IMR-90 (cell line): ENCODE measurements around the gene ILF2. TPM values are rescaled to one million over a fixed set of nuclear protein-coding genes. Genes with fewer than 3 reads are reported as not detected.
A peak's percentile ranks its signal among the peaks of the same experiment; 100 is the strongest.

Experiments used
- ATAC-seq: fragments of 200-7000 bp; cut with Tn5 transposase; 2 replicates; pipeline ENCODE4 v1.9.1; 2020; ENCODE audit warnings: low read depth, mild to moderate bottlenecking, moderate library complexity
- BruUV-seq: library from RNA; stranded (reverse); fragments of 400-500 nt; replicated peaks from 2 replicates; lab custom pipeline; 2021; lab: Mats Ljungman, UMichigan
- CTCF ChIA-PET: fragments of 300-600 bp; formaldehyde crosslinking; extraction: SDS; loops from one replicate; lab custom pipeline; 2021; ENCODE audit warnings: antibody characterized with exemption; lab: Yijun Ruan, JAX
- POLR2A ChIA-PET: fragments of 300-600 bp; sonication (Branson Sonifier 250); formaldehyde crosslinking; loops from one replicate; lab custom pipeline; 2022; ENCODE audit warnings: antibody characterized with exemption; ENCODE audit not compliant: unreplicated experiment; lab: Charles Lee
- DNase-seq: peaks from one replicate; pipeline ENCODE4 v3.0.0; 2013
- H2AFZ ChIP-seq: replicated peaks from 2 replicates; pipeline ENCODE3; 2013; ENCODE audit warnings: low read length, mild to moderate bottlenecking; ENCODE audit not compliant: poor library complexity
- H2AK5ac ChIP-seq: 2 replicates; pipeline ENCODE4 v1.6.1; 2013; ENCODE audit warnings: low read depth, low read length, inconsistent platforms
- H2AK9ac ChIP-seq: replicated peaks from 2 replicates; pipeline ENCODE3; 2013; ENCODE audit warnings: mild to moderate bottlenecking, low read depth, low read length, moderate library complexity; ENCODE audit not compliant: poor library complexity
- H2BK120ac ChIP-seq: 2 replicates; pipeline ENCODE4 v1.6.1; 2013; ENCODE audit warnings: low read depth, low read length, inconsistent platforms
- H2BK15ac ChIP-seq: 3 replicates; pipeline ENCODE4 v1.6.1; 2013; ENCODE audit warnings: low read depth, low read length, inconsistent platforms
- H2BK20ac ChIP-seq: 2 replicates; pipeline ENCODE4 v1.6.1; 2013; ENCODE audit warnings: low read depth, mild to moderate bottlenecking, inconsistent platforms, low read length, moderate library complexity
- H2BK5ac ChIP-seq: 2 replicates; pipeline ENCODE4 v1.6.1; 2013; ENCODE audit warnings: mild to moderate bottlenecking, low read depth, low read length, inconsistent platforms; ENCODE audit not compliant: poor library complexity, severe bottlenecking
- H3K14ac ChIP-seq: replicated peaks from 2 replicates; pipeline ENCODE4 v1.6.1; 2013; ENCODE audit warnings: low read depth, low read length, inconsistent platforms
- H3K18ac ChIP-seq: 2 replicates; pipeline ENCODE4 v1.6.1; 2013; ENCODE audit warnings: low read depth, low read length, control low read depth
- H3K23ac ChIP-seq: 2 replicates; pipeline ENCODE4 v1.6.1; 2013; ENCODE audit warnings: low read depth, low read length, inconsistent platforms
- H3K27ac ChIP-seq: 2 replicates; pipeline ENCODE4 v1.5.1; 2013; ENCODE audit warnings: mild to moderate bottlenecking, control low read depth, low read length; ENCODE audit not compliant: insufficient read depth
- H3K27me3 ChIP-seq: 2 replicates; pipeline ENCODE4 v1.6.1; 2013; ENCODE audit warnings: low read length; ENCODE audit not compliant: control insufficient read depth, insufficient read depth
- H3K36me3 ChIP-seq: 2 replicates; pipeline ENCODE4 v1.6.1; 2013; ENCODE audit warnings: low read length, mixed read lengths; ENCODE audit not compliant: control insufficient read depth, insufficient read depth
- H3K4ac ChIP-seq: 2 replicates; pipeline ENCODE4 v1.6.1; 2013; ENCODE audit warnings: low read depth, low read length, inconsistent platforms
- H3K4me1 ChIP-seq: 2 replicates; pipeline ENCODE4 v1.6.1; 2013; ENCODE audit warnings: low read length, mixed read lengths; ENCODE audit not compliant: control insufficient read depth, insufficient read depth
- H3K4me2 ChIP-seq: 2 replicates; pipeline ENCODE4 v1.6.1; 2013; ENCODE audit warnings: low read depth, mild to moderate bottlenecking, control low read depth, low read length, moderate library complexity
- H3K4me3 ChIP-seq: 2 replicates; pipeline ENCODE4 v1.5.1; 2013; ENCODE audit warnings: low read depth, mild to moderate bottlenecking, control low read depth, low read length, moderate library complexity; ENCODE audit not compliant: insufficient read depth
- H3K56ac ChIP-seq: 2 replicates; pipeline ENCODE4 v1.6.1; 2013; ENCODE audit warnings: low read length, inconsistent platforms; ENCODE audit not compliant: insufficient read depth; ENCODE audit errors: extremely low read depth
- H3K79me1 ChIP-seq, 2 experiments: 2 replicates each; pipeline ENCODE4 v1.6.1; 2013; ENCODE audit warnings: low read length in 2 of 2, inconsistent platforms in 1 of 2, low read depth in 1 of 2
- H3K9ac ChIP-seq: 2 replicates; pipeline ENCODE4 v1.6.1; 2013; ENCODE audit warnings: low read depth, low read length, control low read depth
- H3K9me1 ChIP-seq: 2 replicates; pipeline ENCODE4 v1.6.1; 2013; ENCODE audit warnings: low read length, inconsistent platforms; ENCODE audit not compliant: insufficient read depth
- H3K9me3 ChIP-seq: 2 replicates; pipeline ENCODE4 v1.6.1; 2013; ENCODE audit warnings: low read length; ENCODE audit not compliant: control insufficient read depth, insufficient read depth
- H4K20me1 ChIP-seq: 2 replicates; pipeline ENCODE4 v1.6.1; 2013; ENCODE audit warnings: low read length, inconsistent platforms; ENCODE audit not compliant: insufficient read depth
- H4K5ac ChIP-seq: 2 replicates; pipeline ENCODE4 v1.6.1; 2013; ENCODE audit warnings: mild to moderate bottlenecking, low read depth, low read length, control low read depth
- H4K8ac ChIP-seq, 2 experiments: 2 replicates each; pipeline ENCODE4 v1.6.1; 2013; ENCODE audit warnings: low read depth in 2 of 2, low read length in 2 of 2, control low read depth in 1 of 2, inconsistent platforms in 1 of 2
- H4K91ac ChIP-seq: 2 replicates; pipeline ENCODE4 v1.6.1; 2013; ENCODE audit warnings: low read depth, low read length, inconsistent platforms; ENCODE audit not compliant: insufficient read depth
- FOS ChIP-seq: fragments of 150-350 bp; IDR thresholded peaks from 2 replicates; pipeline ENCODE4 v1.6.1; 2016; ENCODE audit warnings: low read depth, low read length
- MAZ ChIP-seq: IDR thresholded peaks from 2 replicates; pipeline ENCODE4 v1.6.1; 2012; ENCODE audit warnings: low read depth, mild to moderate bottlenecking, low read length, improper control_type of control experiment, moderate library complexity, borderline replicate concordance
- RAD21 ChIP-seq: IDR thresholded peaks from 2 replicates; pipeline ENCODE4 v1.6.1; 2012; ENCODE audit warnings: low read length, improper control_type of control experiment
- WGBS, 2 experiments: methylation state at CpG; one replicate each; pipeline versions ENCODE4 v1.1.5 to v1.1.7; 2013; ENCODE audit warnings: missing lambda C conversion rate in 2 of 2; ENCODE audit not compliant: insufficient read length in 1 of 2; ENCODE audit errors: extremely low coverage in 2 of 2; 5-methylcytosine and 5-hydroxymethylcytosine counted together
- dilution Hi-C: fragments of 300-500 bp; cut with HindIII; formaldehyde crosslinking; loops from one replicate; pipeline ENCODE4 v1.14.3; 2018; ENCODE audit warnings: low sequenced_read_pairs; ENCODE audit not compliant: unreplicated experiment
- in situ Hi-C: fragments of 300-500 bp; cut with MboI; formaldehyde crosslinking; loops from 3 replicates; pipeline ENCODE4 v1.14.3; 2019; ENCODE audit warnings: low sequenced_read_pairs, inconsistent platforms, mixed read lengths
- intact Hi-C: fragments of 100-400 bp; cut with micrococcal nuclease; formaldehyde crosslinking; loops from 2 replicates; pipeline ENCODE4 v1.10.0; 2022
- polyA plus RNA-seq, 3 experiments: library from polyadenylated mRNA; depleted of rRNA; stranded (reverse); fragments of >200 nt; gene quantifications; 2 replicates each; pipeline ENCODE4 v1.2.3, GENCODE V29; 2012; ENCODE audit warnings: low replicate concordance in 1 of 3
- total RNA-seq: library from RNA; depleted of rRNA; stranded (reverse); fragments of >200 nt; gene quantifications from 2 replicates; pipeline ENCODE4 v1.2.3, GENCODE V29; 2012

The ILF2 gene
- total and polyA plus RNA-seq, 2 of the 4 experiments (the other 2 are of a cell fraction) = 273 to 504 TPM

GRCh38 chr1:153616917-153617311 is 53.9 kb downstream of the ILF2 start:
- Histone ChIP-seq H4K5ac (peak overlapping the region; percentile 44), H4K8ac (no peak overlapping the region; a peak in 1 of 4 replicates), H3K27me3 (no peaks in the 10 kb centered on the region), H2BK15ac (no peak overlapping the region), H3K36me3 (peaks cover 18% of the 10 kb centered on the region), H3K18ac (no peak overlapping the region), H3K9me3 (no peaks in the 10 kb centered on the region), H2AK5ac (peak overlapping the region; percentile 48; the same call in 1 of the 2 replicates), H3K4me3 (no peak overlapping the region), H3K79me1 (peaks cover 6 to 8% of the 10 kb centered on the region in 2 experiments), H2AFZ (peak overlapping the region; percentile 12), H3K56ac (no peak overlapping the region), H4K91ac (no peak overlapping the region; the same call in 1 of the 2 replicates), H3K23ac (0 out of 2 replicates have a peak overlapping the region, but pooled peaks have one; percentile 7), H3K4me2 (no peak overlapping the region), H3K9me1 (no peaks in the 10 kb centered on the region), H2BK20ac (no peak overlapping the region), H4K20me1 (no peaks in the 10 kb centered on the region), H3K27ac (no peak overlapping the region), H3K14ac (no peak overlapping the region), H2BK5ac (no peak overlapping the region), H3K4me1 (peaks cover 9% of the 10 kb centered on the region; the same call in 1 of the 2 replicates), H2BK120ac (peak overlapping the region; percentile 26; the same call in 1 of the 2 replicates), H3K9ac (no peak overlapping the region), H3K4ac (peak overlapping the region; percentile 40), H2AK9ac (peak overlapping the region; percentile 88)
- intact Hi-C loops = loop anchor here (1.0 kb wide), 1 partner anchor 45 kb away; no protein-coding TSS in a partner anchor
- dilution Hi-C loops = no loop called here
- in situ Hi-C loops = no loop called here
- ChIA-PET CTCF (interaction anchor here (0.8 to 2.3 kb wide), 3 partner anchors 10 to 41 kb away, joined by 3 to 6 read pairs (median 3); partner anchors contain the start of genes CHTOP and S100A13), POLR2A (no interaction called here)
- no CpG with 5 or more reads among the region's 5 CpGs for WGBS, 2 experiments
- DNase-seq = no peak
- no peak for ATAC-seq
- no peak for TF ChIP-seq FOS
- no peak for TF ChIP-seq RAD21
- TF ChIP-seq MAZ = no peak
- no TSS peak for BruUV-seq
